K562 (cell line): Measurements from ENCODE around the gene NDUFS5. TPM values are rescaled to one million over a fixed set of nuclear protein-coding genes. Genes with fewer than 3 reads are reported as not detected.
A peak's percentile ranks its signal among the peaks of the same experiment; 100 is the strongest.

Source experiments
- E2F6 ChIP-seq, 2 experiments: IDR thresholded peaks; 2 replicates each; pipeline ENCODE4 v1.6.1; 2011; ENCODE audit warnings: borderline replicate concordance in 1 of 2, control low read depth in 1 of 2, low read depth in 1 of 2, low read length in 1 of 2, mild to moderate bottlenecking in 1 of 2, mixed read lengths in 1 of 2, moderate library complexity in 1 of 2; ENCODE audit not compliant: insufficient read depth in 1 of 2, insufficient read length in 1 of 2, poor library complexity in 1 of 2, severe bottlenecking in 1 of 2; ENCODE audit errors: extremely low read depth in 1 of 2
- L3MBTL2 ChIP-seq: fragments of 450-650 bp; IDR thresholded peaks from 2 replicates; pipeline ENCODE4 v1.6.1; 2016; ENCODE audit warnings: mild to moderate bottlenecking, moderate library complexity
- MGA ChIP-seq: fragments of 450-650 bp; IDR thresholded peaks from 2 replicates; pipeline ENCODE4 v1.6.1; 2016; ENCODE audit warnings: mild to moderate bottlenecking, moderate library complexity
- NR3C1 ChIP-seq: sonication (generic); formaldehyde crosslinking; IDR thresholded peaks from 2 replicates; pipeline ENCODE4 v1.8.1; 2022; ENCODE audit warnings: missing genetic modification reagents
- SMARCB1 ChIP-seq: IDR thresholded peaks from 2 replicates; pipeline ENCODE4 v1.6.1; 2011; ENCODE audit warnings: improper control_type of control experiment, low read depth; ENCODE audit not compliant: insufficient read length
- STAT5A ChIP-seq: IDR thresholded peaks from 2 replicates; pipeline ENCODE4 v1.6.1; 2012; ENCODE audit warnings: low read length, inconsistent platforms, borderline replicate concordance
- ZFX ChIP-seq: sonication (generic); formaldehyde crosslinking; IDR thresholded peaks from 2 replicates; pipeline ENCODE4 v1.8.0; 2022; ENCODE audit warnings: mild to moderate bottlenecking, missing genetic modification reagents, moderate library complexity
- ZNF197 ChIP-seq: fragments of 200-800 bp; sonication (Bioruptor generic); IDR thresholded peaks from 2 replicates; pipeline ENCODE4 v1.6.1; 2016; ENCODE audit warnings: low read depth, missing genetic modification characterization, missing compliant biosample characterization
- ZNF592 ChIP-seq: fragments of 450-650 bp; IDR thresholded peaks from 2 replicates; pipeline ENCODE4 v1.6.1; 2017; ENCODE audit warnings: antibody characterized with exemption, mild to moderate bottlenecking
- ZNF785 ChIP-seq: fragments of 250-450 bp; sonication (Bioruptor Pico); IDR thresholded peaks from 2 replicates; pipeline ENCODE4 v1.4.0; 2020; ENCODE audit warnings: mild to moderate bottlenecking
- polyA plus RNA-seq, 8 experiments: library from polyadenylated mRNA; depleted of rRNA in 4 of 8; stranded (reverse) in 5 of 8; unstranded in 3 of 8; fragments of >200 nt; fragmentation: Nextera tagmentation in 2 of 8; fragmentation: Illumina TruSeq in 1 of 8; extraction: Ambion mirVana in 2 of 8; extraction: Trizol in 1 of 8; gene quantifications; 2 replicates each; pipeline versions ENCODE4 v1.2.1 to v1.2.3, GENCODE V29; 2011 to 2014; ENCODE audit warnings: inconsistent platforms in 1 of 8, missing spikeins in 1 of 8
- total RNA-seq, 7 experiments: library from RNA; depleted of rRNA in 6 of 7; stranded (reverse); fragments of >200 nt in 6 of 7; fragmentation: Illumina TruSeq in 2 of 7; extraction: Trizol in 2 of 7; gene quantifications; 2 replicates each; pipeline versions ENCODE4 v1.2.1 to v1.2.3, GENCODE V29; 2011 to 2021; ENCODE audit warnings: low replicate concordance in 1 of 7

NDUFS5 gene
- total and polyA plus RNA-seq, 9 of the 15 experiments (the other 6 are each of a cell fraction or from before 2014, with no cell fraction given), result 499 to 2,737 (median 1,281) TPM

DNA sequence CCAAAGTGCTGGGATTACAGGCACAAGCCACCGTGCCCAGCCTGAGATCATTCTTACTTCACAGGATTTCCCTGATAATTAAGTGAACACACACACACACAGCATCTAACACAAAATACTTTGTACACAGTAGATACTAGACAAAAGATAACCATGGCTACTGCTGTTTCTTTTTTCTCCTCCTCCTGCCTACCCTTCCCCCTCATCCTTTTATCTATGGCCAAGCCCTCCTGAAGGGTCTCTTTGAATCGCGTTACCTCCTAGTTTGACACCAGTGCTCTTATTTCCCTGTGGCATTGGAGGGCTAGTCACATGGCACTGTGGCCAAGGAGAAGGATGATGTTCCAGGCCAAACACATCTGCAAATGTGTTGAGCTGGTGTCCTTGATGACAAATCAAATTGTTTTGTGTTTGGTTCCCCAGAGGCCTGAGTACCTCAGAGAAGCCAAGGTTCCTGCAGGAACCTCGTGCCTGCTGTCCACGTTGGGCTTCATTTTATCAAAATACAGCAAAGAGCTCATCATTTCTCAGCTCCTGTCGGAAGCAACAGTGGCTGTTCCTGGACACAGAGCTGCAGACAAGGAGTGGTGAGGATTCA lies 20.6 kb downstream of the NDUFS5 start (continued):
- peak; percentile 48 for TF ChIP-seq MGA
- TF ChIP-seq STAT5A, result no peak
- TF ChIP-seq NR3C1 (CRISPR knock-in tag), result no peak
- peak in 1 of 2 experiments; percentile 15 for TF ChIP-seq E2F6 (IDR thresholded peaks at IDR 0.05; ENCODE audit: borderline replicate concordance in 1 of 2, extremely low read depth in 1 of 2, insufficient read depth in 1 of 2, insufficient read length in 1 of 2, low read depth in 1 of 2, low read length in 1 of 2, poor library complexity in 1 of 2, severe bottlenecking in 1 of 2)
- TF ChIP-seq ZNF592, result peak; percentile 60; the same call in 1 of the 2 replicates
- TF ChIP-seq ZNF197, result no peak
- no peak for TF ChIP-seq SMARCB1
- peak; percentile 45 for TF ChIP-seq L3MBTL2
- no peak for TF ChIP-seq ZNF785
- peak; percentile 50 for TF ChIP-seq ZFX
